Fibroblast of skin of left biceps (primary cell): ENCODE measurements around the gene PIAS2.
"Not testable (repeated sequence)": the region's sequence is repeated elsewhere in the genome, so short reads cannot be mapped to it uniquely, and the experiment has no call there.

Experiments used
- DNase-seq, 2 experiments: peaks; one replicate each; pipeline ENCODE4 v3.0.0-alpha.2; 2013; ENCODE audit warnings: low read depth in 2 of 2

The PIAS2 gene, protein sequence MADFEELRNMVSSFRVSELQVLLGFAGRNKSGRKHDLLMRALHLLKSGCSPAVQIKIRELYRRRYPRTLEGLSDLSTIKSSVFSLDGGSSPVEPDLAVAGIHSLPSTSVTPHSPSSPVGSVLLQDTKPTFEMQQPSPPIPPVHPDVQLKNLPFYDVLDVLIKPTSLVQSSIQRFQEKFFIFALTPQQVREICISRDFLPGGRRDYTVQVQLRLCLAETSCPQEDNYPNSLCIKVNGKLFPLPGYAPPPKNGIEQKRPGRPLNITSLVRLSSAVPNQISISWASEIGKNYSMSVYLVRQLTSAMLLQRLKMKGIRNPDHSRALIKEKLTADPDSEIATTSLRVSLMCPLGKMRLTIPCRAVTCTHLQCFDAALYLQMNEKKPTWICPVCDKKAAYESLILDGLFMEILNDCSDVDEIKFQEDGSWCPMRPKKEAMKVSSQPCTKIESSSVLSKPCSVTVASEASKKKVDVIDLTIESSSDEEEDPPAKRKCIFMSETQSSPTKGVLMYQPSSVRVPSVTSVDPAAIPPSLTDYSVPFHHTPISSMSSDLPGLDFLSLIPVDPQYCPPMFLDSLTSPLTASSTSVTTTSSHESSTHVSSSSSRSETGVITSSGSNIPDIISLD

DNA sequence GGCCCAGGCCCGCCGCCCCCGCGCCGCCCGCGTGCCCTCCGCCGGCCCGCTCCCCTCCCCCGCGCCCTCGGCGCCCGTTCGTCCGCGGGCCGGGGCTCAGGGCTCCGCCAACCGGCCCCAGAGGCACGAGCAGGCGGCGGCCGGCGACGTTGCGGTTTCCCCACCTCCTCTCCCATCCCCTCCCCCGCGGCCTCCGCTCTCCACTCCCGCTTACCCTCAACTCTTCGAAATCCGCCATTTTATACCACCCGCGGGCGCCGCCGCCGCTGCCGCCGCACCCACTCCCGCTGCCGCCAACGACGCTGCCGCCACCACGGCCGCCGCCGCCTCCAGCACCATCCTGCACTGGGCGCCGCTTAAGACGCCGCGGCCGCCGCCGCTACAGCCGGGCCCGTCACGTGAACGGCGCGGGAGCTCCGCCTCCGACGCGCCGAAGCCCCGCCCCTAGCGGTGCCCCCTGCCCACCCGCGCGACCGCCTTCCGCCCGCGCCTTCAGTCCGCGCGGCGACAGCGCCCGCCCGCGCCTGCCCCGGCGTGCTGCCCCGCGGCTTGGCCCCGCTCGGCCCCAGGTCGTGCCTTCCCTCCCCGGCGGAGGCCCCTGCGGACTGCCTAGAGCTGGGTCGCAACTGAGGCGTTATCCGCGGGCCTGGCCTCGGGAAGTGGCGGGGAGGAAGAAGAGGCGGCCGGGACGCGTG is at the start of gene PIAS2, which contains the start of gene KATNAL2:
PIAS2 (minus strand) TSS at position 400 of the 695 bp plus-strand sequence; CDS start at position 238, 162 bp downstream.
KATNAL2 (plus strand) TSS at position 495 of the 695 bp plus-strand sequence. CDS start 29,271 bp downstream, outside the sequence.
- peak in 1 of 2 experiments; percentile 30 for DNase-seq

DNA sequence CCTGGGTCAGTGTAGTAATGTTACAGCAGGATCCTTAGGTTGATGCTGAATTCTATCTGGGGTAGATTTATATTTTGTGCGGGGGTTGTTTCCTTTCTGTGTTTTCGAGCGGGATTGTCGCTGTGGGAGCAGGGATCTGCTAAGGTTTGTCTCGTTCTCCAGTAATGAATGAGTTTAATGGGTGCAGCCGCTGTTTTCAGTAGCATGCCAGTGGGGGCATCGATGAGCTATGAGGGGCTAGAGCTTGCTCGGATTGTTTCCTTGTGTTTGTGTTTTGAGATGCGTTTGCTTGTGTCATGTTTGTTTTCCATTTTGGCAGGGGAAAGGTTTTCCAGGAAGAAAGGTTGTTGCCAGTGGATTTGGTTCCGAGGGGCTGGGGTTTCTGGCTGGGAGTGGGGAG is 49.0 kb upstream of the PIAS2 start:
- not testable (repeated sequence) for DNase-seq

DNA sequence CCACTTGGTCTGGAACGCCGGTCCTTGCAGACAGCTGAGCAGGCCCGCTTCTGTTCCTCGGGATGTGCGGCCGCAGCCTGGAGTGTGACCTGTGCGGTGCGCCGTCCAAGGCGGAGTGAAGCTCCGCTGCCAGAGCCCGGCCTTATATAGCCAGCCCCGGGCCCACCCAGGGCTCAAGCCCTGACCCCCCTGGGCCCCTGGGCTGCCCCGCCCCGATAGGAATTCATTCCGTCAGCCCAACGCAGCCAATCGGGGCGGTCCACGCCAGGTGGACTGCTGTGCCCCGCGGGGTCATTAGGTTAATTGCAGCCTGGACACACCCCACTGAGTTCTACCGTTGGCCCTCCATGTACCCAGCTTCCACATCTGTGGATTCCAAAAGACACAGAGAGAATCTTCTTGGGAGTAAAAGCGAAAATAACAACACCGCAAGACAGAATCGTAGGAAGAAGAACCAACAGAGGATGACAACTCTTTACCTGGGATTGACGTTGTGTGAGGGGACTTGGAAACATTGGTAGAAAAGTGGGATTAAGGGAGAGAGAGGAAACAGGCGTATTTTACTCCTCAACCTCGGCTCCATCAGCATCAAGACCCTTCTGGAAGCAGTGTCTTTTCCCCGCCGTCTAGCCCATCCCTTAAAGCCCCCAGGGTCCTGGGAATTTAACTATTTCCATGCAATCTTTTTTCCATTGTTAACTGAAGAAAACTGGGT is 47.4 kb upstream of the PIAS2 start:
- DNase-seq, result not testable (repeated sequence)

DNA sequence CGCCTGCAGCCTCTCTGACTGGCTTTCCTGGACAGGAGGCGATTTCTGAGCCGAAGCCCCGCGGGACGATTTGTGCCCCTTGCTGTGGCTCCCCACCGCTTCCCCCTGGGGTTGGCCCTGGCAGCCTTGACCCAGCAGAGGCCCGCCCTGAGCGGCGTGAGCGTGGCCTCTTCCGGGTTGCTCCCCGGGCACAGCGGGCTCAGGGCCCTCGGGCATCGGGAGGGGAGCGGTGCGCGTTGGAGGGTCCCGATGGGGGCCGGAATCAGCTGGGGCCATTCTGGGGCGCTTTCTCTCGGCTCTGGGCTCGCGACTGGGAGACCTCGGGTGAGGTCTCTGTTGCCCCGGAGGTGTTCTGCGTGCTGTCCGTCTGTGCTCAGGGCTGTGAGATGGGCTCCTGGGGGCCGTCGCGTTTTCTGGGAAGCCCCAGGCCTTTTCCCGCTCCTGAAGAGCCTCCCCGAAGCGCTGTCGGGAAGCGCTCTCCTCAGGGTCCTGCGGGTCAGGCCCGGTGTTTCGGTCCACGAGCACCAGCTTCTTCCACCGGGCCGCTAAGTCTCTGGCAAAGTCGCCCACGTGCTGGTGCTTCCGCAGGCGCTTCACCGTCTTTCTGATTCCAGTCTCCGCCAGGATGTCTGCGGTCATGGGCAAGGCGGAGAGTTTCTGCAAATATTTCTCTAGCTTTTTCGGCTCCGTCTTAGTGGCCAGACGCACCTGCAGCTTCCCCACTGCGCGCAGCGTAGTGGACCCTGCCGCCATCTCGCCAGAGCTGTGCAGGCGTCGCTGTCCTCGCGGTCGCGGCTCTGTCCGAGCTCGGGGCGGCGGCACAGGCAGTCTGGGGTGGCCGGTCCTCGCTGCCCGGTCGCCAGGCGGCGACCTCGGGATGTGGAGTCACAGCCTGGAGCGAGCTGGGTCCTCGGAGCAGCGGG is 46.6 kb upstream of the PIAS2 start:
- not testable (repeated sequence) for DNase-seq

DNA sequence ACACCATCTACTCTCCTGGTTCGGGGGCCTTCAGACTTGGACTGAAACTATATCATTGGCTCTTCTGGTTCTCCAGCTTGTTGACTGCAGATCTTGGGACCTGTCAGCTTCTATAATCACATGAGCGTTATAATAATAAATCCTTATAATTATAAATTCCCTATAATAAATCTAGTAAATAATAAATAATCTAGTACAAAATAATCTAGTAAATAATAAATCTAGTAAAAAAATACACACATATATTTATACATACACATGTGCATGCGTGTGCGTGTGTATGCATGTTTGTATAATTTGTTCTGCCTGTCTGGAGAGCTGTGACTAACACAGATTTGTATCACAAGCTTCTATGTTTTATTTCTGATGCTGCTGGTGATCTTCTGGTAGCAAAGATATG is 40.9 kb upstream of the PIAS2 start:
- DNase-seq, result no peak

DNA sequence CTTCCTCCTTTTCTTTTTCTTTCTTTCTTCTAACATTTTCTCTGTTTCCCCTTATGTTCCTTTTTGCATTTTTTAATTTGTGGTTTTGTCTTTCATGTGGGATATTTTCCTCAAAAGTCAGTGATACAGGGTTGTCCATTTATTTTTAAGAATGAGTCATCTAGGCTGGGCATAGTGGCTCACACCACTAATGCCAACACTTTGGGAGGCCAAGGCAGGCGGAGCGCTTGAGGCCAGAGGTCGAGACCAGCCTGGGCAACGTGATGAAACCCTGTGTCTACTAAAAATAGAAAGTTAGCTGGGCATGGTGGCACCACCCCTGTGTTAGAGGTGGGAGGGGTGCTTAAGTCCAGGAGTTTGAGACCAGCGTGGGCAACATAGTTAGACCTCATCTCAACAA is 35.9 kb upstream of the PIAS2 start:
- DNase-seq, result no peak

DNA sequence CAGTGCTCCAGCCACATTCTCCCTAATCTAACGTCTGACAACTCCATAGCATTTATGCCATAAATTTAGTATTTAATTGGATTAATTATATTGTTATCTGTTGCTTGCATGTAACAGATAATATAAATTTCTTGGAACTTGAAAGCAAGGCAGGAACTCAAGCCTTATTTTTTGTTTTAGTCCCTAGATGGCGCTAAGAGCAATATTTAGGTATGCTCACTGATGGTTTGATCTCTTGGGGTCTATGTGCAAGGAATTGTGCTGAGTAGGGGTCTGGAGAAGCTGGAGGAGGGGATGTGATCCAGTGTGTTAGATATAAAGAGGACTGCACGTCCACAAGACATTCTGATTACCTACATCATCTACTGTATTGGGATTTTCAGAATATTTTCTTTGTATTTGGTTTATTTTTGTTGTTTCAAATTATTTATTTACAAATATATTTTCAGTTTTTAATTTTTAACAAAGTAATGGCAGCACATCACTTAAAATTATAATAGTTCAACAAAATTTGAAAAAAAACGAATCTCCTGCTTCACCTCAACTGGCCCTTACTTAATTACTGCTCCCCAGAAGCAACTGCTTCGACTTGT is 32.9 kb upstream of the PIAS2 start:
- no peak for DNase-seq

DNA sequence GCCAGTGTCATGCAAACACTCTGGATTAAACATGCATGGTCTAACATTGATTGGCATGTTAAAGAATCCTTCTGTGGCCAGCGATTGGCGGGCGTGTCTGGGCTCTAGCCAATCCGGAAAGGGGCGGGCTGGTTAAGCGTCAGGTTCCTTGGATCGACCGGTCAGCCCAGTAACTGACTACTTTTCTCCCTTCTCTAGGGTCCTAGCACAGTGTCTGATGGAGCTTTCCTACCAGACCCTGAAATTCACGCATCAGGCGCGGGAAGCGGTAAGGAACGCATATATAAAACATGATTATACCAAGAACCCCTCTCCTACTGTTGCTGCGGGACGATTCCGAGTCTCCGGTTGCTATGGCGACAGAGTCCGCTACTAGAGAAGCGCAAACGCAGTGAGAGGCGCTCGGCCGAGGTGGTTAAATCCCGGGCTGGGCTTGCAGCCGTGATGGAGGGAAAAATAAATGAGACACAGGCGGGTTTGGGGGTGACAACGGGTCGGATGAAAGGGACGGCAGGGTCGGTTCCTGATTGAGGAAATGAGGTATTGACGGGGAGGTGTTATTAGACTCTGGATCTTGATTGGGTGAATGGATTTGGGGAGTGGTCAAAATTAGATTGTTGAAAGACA is 29.5 kb upstream of the PIAS2 start:
- DNase-seq, result no peak

DNA sequence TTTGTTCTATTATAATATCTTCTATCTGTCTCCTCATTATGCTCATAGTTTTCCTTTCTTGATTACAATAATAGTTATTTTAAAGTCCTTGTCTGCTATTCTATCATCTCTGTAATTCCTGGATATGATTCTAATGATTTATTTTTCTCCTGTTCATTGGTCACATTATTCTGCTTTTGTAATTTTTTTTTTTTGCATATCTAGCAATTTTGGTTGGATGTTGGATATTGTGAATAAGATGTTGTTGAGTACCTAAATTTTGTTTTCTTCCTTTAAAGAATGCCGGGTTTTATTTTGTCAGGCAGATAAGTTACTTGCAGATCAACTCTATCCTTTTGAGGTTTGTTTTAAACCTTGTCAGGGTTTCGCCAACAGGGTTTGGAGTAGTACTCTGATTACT is 25.3 kb upstream of the PIAS2 start:
- no peak for DNase-seq

DNA sequence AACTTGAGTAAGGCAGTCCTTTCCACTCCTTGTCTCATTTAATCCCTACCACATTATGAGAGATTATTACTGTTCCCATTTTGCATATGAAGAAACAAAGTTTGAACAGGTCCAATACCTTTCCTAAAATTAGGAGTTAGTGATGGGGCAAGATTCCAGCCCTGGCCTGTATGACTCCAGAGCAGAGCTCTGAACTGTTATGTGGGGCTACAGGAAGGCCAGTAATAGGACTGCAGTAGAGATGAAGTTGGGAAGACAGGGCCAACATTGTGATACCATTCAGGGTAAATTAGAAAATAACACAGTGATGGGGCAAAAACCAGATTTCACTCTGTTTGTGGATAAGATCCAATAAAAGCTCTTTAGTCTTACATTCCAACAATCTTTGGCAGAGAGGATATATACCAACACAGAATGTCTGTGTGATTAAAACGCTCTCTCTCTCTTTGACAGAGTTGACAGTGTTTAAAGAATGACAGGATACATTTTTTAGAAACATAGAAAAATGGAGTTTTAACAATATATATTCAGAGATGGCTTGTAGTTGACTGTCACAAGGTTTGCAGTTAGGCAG is 22.8 kb upstream of the PIAS2 start:
- no peak for DNase-seq

DNA sequence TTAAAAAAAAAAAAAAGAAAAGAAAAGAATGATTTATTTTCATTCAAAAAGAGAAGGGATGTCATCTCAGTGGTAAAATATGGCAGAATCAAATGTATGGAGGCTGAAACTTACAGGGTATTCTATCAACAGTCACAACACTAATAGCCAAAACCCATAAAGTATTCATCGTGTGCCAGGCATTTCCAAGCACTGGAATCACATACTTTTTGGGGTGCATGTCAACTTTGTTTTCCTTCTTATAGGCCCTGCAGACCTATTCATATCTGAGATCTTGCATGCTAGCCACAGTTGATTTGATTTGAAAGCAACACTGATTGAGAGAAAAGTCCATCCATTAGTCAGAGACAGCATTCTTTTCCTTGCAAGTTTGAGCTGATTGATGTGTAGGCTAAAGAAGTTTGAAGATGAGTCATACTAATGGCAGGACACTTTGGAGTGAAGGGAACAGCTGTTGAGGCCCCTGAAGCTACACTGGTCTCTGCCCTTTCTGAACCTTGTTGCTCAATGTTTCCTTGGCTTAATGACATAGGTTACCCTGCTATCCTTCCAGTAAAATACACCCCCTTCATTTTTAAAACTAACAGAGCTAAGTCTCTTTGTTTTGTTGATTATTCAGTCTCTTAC is 22.1 kb upstream of the PIAS2 start:
- DNase-seq, result no peak

DNA sequence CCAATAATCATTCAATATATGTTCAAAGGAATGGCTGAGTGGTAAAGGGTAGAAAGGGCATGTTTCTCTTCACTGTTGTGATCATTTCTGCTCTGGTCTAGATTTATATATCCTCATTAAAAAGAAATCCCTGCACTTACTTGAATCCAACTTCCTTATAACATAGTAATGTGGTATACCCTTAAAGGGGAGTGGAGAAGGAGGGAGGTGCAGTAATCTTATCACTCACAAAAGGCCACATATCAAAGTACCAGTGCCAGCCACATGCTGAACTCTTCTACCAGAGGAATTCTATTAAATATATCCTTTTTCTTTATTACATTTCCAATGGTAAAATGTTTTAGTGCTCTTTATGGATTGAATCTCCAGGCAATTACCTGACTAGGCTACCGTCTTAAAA is 3.3 kb upstream of the PIAS2 start:
- no peak for DNase-seq

DNA sequence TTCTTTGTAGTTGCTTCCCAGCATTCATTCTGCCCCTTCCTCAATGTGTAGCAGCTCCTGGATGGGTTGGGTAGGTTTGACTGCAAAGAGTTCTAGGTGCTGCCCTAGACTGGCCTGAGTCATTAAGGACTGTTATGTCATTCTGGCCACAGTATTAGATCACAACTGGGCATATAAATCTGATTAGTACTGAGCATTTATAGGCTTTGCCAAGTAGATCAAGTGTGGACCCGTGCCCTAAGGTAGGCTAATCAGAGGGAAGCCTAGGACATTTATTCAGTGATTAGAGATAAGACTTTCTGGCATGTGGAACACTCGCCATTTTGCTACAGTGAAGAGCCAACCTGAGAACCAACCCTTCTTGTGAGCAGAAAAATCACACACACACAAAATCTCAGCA is 2.8 kb upstream of the PIAS2 start:
- DNase-seq, result no peak

DNA sequence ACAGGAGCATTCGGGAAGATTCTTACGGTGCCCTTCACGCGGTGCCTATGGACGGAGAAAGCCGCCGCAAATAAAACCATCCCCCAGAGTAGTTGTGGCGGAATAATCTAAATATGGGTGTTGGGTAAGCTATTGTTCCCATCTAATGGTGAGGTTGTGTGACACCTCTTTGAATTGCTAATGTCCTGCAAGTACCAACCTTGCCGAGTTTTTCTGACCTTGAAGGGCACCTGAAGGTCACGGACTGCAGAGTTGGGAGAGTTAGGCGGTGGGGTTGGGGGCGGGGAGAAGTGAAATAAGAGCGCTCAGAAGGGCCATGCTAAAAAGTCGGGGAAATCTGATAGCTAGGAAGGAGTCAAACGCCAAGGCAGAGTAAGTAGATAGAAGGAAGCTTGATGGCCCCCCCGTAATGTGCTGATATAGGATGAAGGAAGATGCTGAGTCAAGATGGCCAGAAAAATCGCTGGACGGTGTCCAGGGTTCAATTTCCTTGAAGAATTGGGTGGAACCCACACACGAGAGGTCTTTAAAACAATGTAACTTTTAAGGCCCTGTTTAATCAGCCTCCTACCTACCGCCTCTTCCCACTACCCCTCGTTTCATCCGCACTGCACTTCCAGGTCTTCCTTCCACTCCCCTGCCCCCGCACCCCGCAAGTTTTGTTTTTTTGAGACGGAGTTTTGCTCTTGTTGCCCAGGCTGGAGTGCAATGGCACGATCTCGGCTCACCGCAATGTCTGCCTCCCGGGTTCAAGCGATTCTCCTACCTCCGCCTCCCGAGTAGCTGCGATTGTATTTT is 695 bp upstream of the PIAS2 start:
- DNase-seq, result no peak

DNA sequence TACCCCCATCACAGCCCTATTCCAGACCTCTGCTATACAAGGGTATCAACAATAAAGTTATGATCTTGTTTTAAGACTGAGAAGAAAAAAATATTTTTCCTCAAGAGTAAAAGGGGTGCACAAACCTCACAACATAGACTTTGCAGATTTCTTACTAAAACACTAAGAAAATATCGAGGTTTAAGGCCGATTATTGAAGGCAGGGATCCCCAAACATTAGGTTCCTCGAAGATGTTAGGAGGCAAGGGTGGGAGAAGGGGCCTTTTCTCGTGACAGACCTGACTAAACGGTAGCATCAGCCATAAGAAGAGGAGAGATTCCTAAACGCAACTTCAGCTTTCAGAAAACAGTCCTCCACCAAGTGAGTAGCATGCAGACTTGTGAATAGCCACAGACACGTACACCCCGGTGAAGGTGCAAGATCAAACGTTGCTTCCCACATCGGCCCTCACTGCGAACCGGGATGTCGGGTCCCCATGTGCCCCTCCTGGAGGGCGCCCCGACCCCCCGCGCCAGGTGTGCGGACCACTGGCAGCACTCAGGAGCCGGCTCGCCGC is 678 bp downstream of the PIAS2 start:
- no peak for DNase-seq

DNA sequence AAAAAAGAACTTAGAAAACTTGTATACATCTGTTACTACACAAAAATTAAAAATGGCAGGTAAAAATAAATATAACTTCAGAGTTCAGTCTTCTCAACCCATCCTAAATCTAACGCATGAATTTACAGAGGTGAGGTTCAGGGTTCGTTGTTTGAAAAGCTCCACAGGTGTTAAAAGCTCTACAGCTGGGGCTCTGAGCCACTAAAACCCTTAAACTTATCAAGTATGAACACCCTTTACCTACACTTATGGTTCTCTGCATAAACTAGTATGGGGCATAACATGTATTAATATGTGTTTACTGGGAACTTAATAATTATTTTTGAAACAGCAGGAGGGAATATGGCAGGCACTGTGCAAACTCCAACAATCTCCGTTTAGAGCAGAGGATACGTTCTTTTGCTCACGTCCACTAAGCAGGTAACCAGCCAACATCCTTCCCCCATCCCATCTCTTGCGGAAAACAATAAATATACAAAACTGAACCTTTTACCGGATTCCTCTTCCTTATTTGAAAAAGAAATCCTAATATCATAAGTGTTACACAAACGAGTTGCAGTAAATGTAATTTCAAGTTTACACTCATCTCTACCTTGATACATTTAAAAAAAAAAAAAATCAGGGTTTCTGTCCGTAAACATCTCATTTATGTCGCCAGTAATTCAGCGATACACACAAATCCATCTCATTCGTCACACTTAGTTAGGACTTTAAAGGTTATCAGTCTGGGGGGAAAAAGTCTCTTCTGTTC is 1.3 kb downstream of the PIAS2 start:
- DNase-seq, result no peak

DNA sequence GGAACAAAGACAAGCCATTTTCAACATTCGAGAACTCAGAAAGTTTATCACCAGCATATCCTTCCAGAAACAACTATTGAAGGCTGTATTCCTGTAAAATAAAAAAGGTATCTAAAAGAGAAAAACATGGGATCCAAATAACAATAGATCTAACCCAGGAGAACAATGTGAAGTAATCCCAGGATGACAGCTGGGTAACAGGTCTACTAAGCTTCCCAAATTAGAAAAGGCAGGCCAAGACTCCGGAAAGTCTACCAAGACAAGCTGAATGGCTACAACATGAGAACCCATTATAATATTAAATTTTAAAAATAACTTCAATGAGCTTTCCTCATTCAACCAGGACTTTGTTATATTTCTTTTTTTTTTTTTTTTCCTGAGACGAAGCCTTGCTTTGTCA is 6.5 kb downstream of the PIAS2 start:
- DNase-seq, result no peak
